Fibroblast of lung (primary cell): ENCODE results near the gene NRBP1. TPM values are rescaled to one million over a fixed set of nuclear protein-coding genes. Genes with fewer than 3 reads are reported as not detected.

Experiments
- DNase-seq, 2 donors: peaks; one replicate each; pipeline versions ENCODE4 v3.0.0 to v3.0.0-alpha.2; 2010; ENCODE audit warnings: low read depth in 2 of 2
- H2AFZ ChIP-seq: 2 replicates; pipeline ENCODE4 v1.5.1; 2012; ENCODE audit warnings: low read length, control low read depth, inconsistent platforms
- H3K27ac ChIP-seq: 2 replicates; pipeline ENCODE4 v1.5.1; 2011; ENCODE audit warnings: low read length, control low read depth; ENCODE audit not compliant: insufficient read depth
- H3K27me3 ChIP-seq: 2 replicates; pipeline ENCODE4 v1.5.1; 2011; ENCODE audit warnings: mild to moderate bottlenecking, low read length; ENCODE audit not compliant: control insufficient read depth, insufficient read depth
- H3K36me3 ChIP-seq: 2 replicates; pipeline ENCODE4 v1.5.1; 2011; ENCODE audit warnings: low read length; ENCODE audit not compliant: control insufficient read depth, insufficient read depth
- H3K4me1 ChIP-seq: 2 replicates; pipeline ENCODE4 v1.5.1; 2011; ENCODE audit warnings: low read length; ENCODE audit not compliant: control insufficient read depth, insufficient read depth; ENCODE audit errors: extremely low read depth
- H3K4me2 ChIP-seq: 2 replicates; pipeline ENCODE4 v1.5.1; 2011; ENCODE audit warnings: low read length, control low read depth; ENCODE audit not compliant: insufficient read depth; ENCODE audit errors: extremely low read depth
- H3K4me3 ChIP-seq, 4 experiments: fragments of 200-600 bp in 1 of 4; sonication (generic) in 1 of 4; replicated peaks in 1 of 4; 2 replicates each; pipeline ENCODE4 v1.5.1; 2011 to 2016; ENCODE audit warnings: low read length in 4 of 4, low read depth in 3 of 4, mild to moderate bottlenecking in 3 of 4, control low read depth in 2 of 4, inconsistent platforms in 1 of 4, mixed read lengths in 1 of 4; ENCODE audit not compliant: insufficient read depth in 1 of 4; ENCODE audit errors: control extremely low read depth in 1 of 4
- H3K79me2 ChIP-seq: 2 replicates; pipeline ENCODE4 v1.5.1; 2012; ENCODE audit warnings: mild to moderate bottlenecking, low read length, inconsistent platforms; ENCODE audit not compliant: control insufficient read depth, insufficient read depth
- H3K9ac ChIP-seq: 2 replicates; pipeline ENCODE4 v1.5.1; 2011; ENCODE audit warnings: mild to moderate bottlenecking, low read length, control low read depth; ENCODE audit not compliant: insufficient read depth
- H3K9me3 ChIP-seq: 2 replicates; pipeline ENCODE4 v1.5.1; 2012; ENCODE audit warnings: low read depth, low read length; ENCODE audit not compliant: control insufficient read depth, insufficient read depth
- H4K20me1 ChIP-seq: 2 replicates; pipeline ENCODE4 v1.5.1; 2011; ENCODE audit warnings: low read length; ENCODE audit not compliant: control insufficient read depth, insufficient read depth; ENCODE audit errors: extremely low read depth
- CTCF ChIP-seq, 2 donors: IDR thresholded peaks in 1 of 2; conservative IDR thresholded peaks in 1 of 2; 1 replicate in 1 of 2; 2 replicates in 1 of 2; pipeline ENCODE4 v1.5.1; 2011 to 2012; ENCODE audit warnings: low read length in 2 of 2, control low read depth in 1 of 2, inconsistent platforms in 1 of 2, low read depth in 1 of 2, mild to moderate bottlenecking in 1 of 2
- EZH2 ChIP-seq: IDR thresholded peaks from 2 replicates; pipeline ENCODE4 v1.5.1; 2012; ENCODE audit warnings: low read length, control low read depth, mild to moderate bottlenecking; ENCODE audit errors: missing control alignments
- polyA plus RNA-seq, 2 donors: library from polyadenylated mRNA; depleted of rRNA in 1 of 2; stranded (reverse) in 1 of 2; unstranded in 1 of 2; fragments of >200 nt; gene quantifications; 2 replicates each; pipeline ENCODE4 v1.2.1, GENCODE V29; 2011 to 2012; ENCODE audit warnings: missing spikeins in 1 of 2
- total RNA-seq: library from RNA; depleted of rRNA; stranded (reverse); fragments of >200 nt; gene quantifications from 2 replicates; pipeline ENCODE4 v1.2.1, GENCODE V29; 2014

The NRBP1 gene
- total and polyA plus RNA-seq, 2 donors (not counting 1 experiment from before 2014, with no cell fraction given) = 77.5 to 192 TPM

- TF ChIP-seq EZH2 (no peak), CTCF (conservative IDR thresholded peaks at IDR 0.05 in 1 of 2, IDR thresholded peaks at IDR 0.05 in 1 of 2; ENCODE audit: low read depth in 1 of 2, low read length in 2 of 2) (no peak)
Observed at GRCh38 chr2:27471961-27472360, 43.5 kb downstream of the NRBP1 start.

GRCh38 chr2:27485496-27485895, 57.1 kb downstream of the NRBP1 start:
- no peaks in the 10 kb centered on the region for H3K27me3 ChIP-seq

More at GRCh38 chr2:27471961-27472360, 43.5 kb downstream of the NRBP1 start:
- Histone ChIP-seq H3K4me2 (no peak overlapping the region), H3K9ac (no peak overlapping the region), H3K36me3 (peaks cover 3% of the 10 kb centered on the region), H3K27ac (no peak overlapping the region), H3K9me3 (no peaks in the 10 kb centered on the region), H4K20me1 (no peaks in the 10 kb centered on the region), H3K4me1 (no peaks in the 10 kb centered on the region), H3K4me3 (no peak overlapping the region), H3K79me2 (no peaks in the 10 kb centered on the region), H2AFZ (no peak overlapping the region), H3K27me3 (no peaks in the 10 kb centered on the region)
- no peak for DNase-seq

GRCh38 chr2:27489118-27489497, 60.7 kb downstream of the NRBP1 start:
- DNase-seq = peak; percentile 26 to 32
- Histone ChIP-seq H3K9ac (peak overlapping the region; percentile 68), H3K27me3 (no peaks in the 10 kb centered on the region), H4K20me1 (no peaks in the 10 kb centered on the region), H3K79me2 (no peaks in the 10 kb centered on the region), H3K9me3 (no peaks in the 10 kb centered on the region), H3K4me3 (peak overlapping the region; percentile 71 to 96 (median 88)), H3K27ac (peak overlapping the region; percentile 77), H3K36me3 (peaks cover 2% of the 10 kb centered on the region), H3K4me2 (peak overlapping the region; percentile 100), H3K4me1 (peaks cover 2% of the 10 kb centered on the region), H2AFZ (peak overlapping the region; percentile 99)
- TF ChIP-seq CTCF (conservative IDR thresholded peaks at IDR 0.05 in 1 of 2, IDR thresholded peaks at IDR 0.05 in 1 of 2; ENCODE audit: low read depth in 1 of 2, low read length in 2 of 2) (no peak), EZH2 (no peak)

More at GRCh38 chr2:27485496-27485895, 57.1 kb downstream of the NRBP1 start:
- no peak for TF ChIP-seq EZH2
- TF ChIP-seq CTCF (conservative IDR thresholded peaks at IDR 0.05 in 1 of 2, IDR thresholded peaks at IDR 0.05 in 1 of 2; ENCODE audit: low read depth in 1 of 2, low read length in 2 of 2) = no peak
- H2AFZ ChIP-seq = no peak overlapping the region
- no peaks in the 10 kb centered on the region for H3K79me2 ChIP-seq
- peaks cover 2% of the 10 kb centered on the region for H3K4me1 ChIP-seq
- H3K27ac ChIP-seq = no peak overlapping the region
- H3K4me3 ChIP-seq = no peak overlapping the region
- H3K9me3 ChIP-seq = no peaks in the 10 kb centered on the region
- DNase-seq = no peak
- H3K9ac ChIP-seq = no peak overlapping the region
- H3K4me2 ChIP-seq = no peak overlapping the region
- no peaks in the 10 kb centered on the region for H4K20me1 ChIP-seq
- peaks cover 4% of the 10 kb centered on the region for H3K36me3 ChIP-seq
